OCI-LY7 (cell line): ENCODE measurements around the gene EYS.

Experiments used
- EZH2phosphoT487 ChIP-seq: fragments of 200-600 bp; sonication (generic); IDR thresholded peaks from 2 replicates; pipeline ENCODE4 v1.6.1; 2018; ENCODE audit warnings: low read depth, borderline replicate concordance, mild to moderate bottlenecking, mixed run types, antibody characterized with exemption, low read length, moderate library complexity, mixed read lengths
- TF ChIP-seq, protein P1 (sequence below): fragments of 200-600 bp; sonication (generic); conservative IDR thresholded peaks from 2 replicates; pipeline ENCODE4 v1.5.1; 2014; ENCODE audit warnings: mild to moderate bottlenecking, antibody characterized with exemption, low read length, moderate library complexity, mixed read lengths

- TF ChIP-seq, protein P1, sequence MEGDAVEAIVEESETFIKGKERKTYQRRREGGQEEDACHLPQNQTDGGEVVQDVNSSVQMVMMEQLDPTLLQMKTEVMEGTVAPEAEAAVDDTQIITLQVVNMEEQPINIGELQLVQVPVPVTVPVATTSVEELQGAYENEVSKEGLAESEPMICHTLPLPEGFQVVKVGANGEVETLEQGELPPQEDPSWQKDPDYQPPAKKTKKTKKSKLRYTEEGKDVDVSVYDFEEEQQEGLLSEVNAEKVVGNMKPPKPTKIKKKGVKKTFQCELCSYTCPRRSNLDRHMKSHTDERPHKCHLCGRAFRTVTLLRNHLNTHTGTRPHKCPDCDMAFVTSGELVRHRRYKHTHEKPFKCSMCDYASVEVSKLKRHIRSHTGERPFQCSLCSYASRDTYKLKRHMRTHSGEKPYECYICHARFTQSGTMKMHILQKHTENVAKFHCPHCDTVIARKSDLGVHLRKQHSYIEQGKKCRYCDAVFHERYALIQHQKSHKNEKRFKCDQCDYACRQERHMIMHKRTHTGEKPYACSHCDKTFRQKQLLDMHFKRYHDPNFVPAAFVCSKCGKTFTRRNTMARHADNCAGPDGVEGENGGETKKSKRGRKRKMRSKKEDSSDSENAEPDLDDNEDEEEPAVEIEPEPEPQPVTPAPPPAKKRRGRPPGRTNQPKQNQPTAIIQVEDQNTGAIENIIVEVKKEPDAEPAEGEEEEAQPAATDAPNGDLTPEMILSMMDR = no peak
- no peak for TF ChIP-seq EZH2phosphoT487
Measured at GRCh38 chr6:64445038-64445437, 1262.0 kb downstream of the EYS start.
